ENCODE results near the gene NCOA7.
"Not testable (repeated sequence)": the region's sequence is repeated elsewhere in the genome, so short reads cannot be mapped to it uniquely, and the experiment has no call there.

NCOA7 gene

DNA sequence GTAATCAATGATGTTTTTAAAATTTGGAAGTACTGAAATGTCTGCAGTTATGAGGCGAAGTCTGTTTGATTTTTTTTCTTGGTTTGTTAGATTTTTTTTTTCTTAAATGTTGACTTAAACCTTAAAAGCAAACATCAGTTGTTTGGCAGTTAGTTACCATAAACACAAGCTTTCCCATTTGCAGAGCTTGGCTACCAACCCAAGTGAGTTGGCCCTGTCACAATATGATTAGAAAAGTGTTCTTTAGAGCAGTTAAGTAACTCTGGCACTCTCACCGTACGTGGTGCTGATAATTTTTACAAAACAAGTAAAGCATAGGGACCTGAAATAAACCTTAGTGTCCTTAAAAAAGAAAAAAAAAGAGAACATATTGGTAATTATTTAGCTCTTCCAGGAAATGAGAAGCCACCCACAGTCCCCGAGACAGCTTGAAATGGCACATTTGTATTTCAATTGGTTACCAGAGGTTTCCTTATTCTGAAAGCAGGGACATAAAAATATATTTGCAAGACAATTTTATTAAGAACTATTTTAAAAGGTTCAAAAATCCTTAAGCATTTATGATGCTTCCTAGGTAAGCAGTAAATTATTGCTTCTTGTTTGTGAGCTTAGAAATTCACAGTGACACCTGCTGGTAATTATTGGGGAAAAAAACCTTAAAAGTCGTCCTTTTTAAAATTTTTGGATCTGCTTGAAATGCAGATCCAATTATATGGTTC is 37.4 kb upstream of the NCOA7 start:
- no peak for DNase-seq (ENCODE audit: low read depth in 3 of 3)

DNA sequence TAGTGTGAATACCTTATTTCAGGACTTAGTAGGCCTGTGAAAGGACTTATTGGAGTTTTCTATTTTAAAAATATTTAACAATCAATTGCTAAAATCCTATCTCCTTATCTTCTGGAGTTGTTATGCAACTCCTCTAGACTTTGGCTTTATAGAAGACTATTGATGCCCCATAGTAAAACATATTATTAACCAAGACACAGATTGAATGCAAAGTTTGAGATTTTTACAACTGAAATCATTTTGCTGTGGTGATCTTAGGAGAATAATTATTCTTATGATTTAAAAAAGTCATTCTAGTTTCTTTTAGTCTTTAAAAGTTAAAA is 36.9 kb upstream of the NCOA7 start:
- no peak for DNase-seq (ENCODE audit: low read depth in 3 of 3)

DNA sequence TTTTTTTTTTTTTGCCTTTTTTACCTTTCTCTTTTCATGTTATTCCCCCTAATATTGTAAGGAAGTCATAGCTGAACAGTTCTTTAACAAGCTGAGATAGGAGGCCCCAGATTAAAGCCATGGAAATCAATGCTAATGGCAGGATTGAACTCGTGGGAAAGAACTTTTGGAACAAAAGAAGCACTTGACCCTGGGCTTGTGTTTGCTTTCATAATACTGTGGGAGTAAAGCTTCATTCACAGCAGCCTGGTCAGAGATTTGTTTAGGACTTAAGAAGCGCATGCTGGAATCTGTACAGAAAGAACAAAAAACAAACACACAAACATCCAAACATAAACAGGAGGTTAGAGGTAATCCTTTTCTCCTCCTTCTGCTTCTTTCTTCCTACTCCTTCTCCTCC is 36.2 kb upstream of the NCOA7 start:
- no peak for DNase-seq (ENCODE audit: low read depth in 3 of 3)

DNA sequence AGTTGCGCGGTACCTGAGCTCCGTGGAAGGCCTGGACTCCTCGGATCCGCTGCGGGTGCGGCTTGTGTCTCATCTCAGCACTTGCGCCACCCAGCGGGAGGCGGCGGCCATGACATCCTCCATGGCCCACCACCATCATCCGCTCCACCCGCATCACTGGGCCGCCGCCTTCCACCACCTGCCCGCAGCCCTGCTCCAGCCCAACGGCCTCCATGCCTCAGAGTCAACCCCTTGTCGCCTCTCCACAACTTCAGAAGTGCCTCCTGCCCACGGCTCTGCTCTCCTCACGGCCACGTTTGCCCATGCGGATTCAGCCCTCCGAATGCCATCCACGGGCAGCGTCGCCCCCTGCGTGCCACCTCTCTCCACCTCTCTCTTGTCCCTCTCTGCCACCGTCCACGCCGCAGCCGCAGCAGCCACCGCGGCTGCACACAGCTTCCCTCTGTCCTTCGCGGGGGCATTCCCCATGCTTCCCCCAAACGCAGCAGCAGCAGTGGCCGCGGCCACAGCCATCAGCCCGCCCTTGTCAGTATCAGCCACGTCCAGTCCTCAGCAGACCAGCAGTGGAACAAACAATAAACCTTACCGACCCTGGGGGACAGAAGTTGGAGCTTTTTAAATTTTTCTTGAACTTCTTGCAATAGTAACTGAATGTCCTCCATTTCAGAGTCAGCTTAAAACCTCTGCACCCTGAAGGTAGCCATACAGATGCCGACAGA is 31.4 kb upstream of the NCOA7 start:
- no peak for DNase-seq (ENCODE audit: low read depth in 3 of 3)

DNA sequence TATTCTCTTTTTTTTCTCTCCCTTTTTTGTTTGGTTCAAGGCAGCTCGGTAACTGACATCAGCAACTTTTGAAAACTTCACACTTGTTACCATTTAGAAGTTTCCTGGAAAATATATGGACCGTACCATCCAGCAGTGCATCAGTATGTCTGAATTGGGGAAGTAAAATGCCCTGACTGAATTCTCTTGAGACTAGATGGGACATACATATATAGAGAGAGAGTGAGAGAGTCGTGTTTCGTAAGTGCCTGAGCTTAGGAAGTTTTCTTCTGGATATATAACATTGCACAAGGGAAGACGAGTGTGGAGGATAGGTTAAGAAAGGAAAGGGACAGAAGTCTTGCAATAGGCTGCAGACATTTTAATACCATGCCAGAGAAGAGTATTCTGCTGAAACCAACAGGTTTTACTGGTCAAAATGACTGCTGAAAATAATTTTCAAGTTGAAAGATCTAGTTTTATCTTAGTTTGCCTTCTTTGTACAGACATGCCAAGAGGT is 30.8 kb upstream of the NCOA7 start:
- no peak for DNase-seq (ENCODE audit: low read depth in 3 of 3)

DNA sequence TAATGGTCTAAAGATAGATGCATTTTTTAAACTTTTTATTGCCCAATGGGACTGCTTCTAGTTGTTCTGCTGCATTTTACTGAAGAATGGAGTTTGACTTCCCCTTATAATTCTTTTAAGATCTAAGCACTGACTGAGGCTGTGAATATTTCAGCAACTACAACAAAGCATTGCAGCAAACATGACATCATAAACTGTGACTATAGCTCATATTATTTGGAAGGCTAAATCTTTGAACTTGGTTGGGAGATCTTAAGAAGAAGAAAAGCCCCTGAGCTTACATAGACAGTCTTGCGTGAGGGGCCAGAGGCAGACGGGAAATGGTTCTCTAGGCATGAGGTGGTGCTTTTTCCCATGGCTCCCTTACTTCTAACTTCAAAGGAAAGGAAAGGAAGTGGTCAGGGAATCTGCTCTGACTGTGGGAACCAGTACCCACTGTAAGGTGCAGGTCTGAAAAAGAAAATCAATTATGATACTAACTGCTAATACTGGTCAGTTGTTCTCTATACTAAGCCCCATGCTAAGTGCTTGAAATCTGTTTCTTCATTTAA is 26.6 kb upstream of the NCOA7 start:
- DNase-seq (ENCODE audit: low read depth in 3 of 3), result no peak

DNA sequence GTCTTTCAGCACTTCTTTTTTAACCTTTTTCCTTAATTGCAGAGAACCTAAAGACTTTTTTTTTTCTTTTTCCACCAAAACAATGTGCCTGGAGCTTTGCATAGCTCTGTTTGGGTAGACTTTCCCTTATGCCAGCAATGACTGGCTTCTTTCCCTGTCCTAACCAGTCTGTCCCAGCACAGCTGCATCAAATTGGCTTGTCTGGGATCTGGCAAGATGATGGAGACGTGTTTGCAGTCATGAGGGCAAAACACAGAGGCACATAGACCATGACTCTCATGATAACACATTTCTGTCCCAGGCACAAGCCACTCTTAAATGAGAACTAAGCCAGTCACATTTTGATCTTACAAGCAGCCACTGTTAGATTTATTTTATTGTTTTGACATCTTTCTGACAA is 24.8 kb upstream of the NCOA7 start:
- DNase-seq (ENCODE audit: low read depth in 3 of 3), result no peak

DNA sequence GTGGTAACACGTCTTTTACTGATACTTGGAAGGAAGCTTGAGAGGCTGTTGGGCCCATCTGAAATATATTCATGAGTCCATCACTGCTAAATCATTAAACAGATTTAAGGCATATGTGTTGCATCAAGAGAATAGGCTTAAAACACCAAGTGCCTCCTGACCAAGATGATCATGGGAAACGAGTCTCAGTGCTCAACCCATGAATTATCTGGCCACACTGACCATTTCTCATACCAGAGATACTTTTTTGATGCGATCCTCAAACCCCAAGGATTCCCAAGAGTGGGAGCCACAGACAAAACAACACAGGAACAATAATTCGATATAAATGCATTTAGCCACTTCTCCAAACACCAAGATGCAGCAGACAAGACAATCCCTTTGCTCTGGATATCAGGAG is 24.1 kb upstream of the NCOA7 start:
- DNase-seq (ENCODE audit: low read depth in 3 of 3), result no peak

DNA sequence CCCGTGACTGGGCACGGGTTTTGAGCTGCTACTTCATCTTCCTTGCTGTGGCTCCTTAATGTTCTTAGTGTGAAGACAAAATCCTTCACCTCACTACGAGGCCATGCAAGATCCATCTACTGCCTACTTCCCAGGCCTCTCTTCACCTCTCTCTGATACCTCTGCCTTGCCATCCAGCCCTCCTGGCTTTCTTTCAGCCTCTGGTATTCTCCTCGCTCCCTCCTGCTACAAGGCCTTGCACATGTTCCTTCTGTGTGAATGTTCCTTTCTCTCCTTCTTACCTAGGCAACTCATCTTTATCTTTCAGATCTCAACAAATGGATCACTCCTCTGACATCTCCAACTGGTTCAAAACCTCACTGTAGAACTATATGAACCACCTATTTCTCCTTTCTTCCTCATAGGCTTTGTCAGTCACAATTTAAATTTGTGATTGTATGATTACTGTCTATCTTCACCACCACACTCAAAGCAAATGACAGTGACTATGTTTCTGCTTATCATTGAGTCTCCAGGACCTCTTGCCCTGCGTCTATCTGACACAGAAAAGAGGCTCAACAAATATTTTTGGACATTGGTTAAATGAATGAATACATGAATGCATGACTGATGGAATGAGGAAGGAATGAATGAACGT is 21.5 kb upstream of the NCOA7 start:
- DNase-seq (ENCODE audit: low read depth in 3 of 3), result no peak

DNA sequence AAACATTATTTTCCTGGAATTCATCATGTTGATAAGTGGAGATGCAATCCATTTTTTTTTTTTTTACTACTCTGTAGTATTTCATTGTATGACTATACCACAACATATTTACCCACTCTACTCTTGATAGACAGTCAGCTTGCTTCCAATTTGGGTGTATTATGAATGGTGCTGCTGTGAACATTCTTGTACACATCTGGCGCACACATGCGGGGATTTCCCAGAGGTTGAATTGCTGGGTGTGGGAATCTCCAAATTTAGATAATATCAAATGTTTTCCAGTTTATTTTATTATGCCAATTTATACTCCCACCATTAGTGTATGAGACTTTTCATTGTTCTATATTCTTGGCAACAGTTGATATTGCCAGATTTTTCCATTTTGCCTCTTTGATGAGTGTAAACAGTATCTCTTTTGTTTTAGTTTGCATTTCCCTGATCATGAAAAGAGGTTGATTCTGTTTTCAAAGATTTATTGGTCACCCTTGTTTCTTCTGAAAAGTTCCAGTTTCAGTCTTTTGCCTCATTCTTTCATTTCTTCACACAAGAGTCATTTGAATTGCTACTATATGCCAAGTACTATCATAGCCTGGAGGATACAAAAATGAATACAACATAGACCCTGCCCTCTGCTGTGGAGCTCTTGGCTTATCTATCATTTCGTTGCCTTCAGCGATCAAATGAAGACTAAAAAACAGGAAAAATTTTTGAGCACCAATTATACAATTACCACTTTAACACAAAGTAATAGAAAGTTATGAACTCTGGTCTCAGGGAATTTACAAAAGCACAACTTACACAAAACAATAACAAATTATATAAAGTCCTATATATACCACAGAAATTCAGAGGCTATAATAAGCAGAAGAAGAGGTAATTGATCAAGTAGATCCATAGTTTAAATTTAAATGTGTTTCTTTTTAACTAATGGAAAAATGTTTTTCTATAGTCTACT is 17.1 kb upstream of the NCOA7 start:
- no peak for DNase-seq (ENCODE audit: low read depth in 3 of 3)

DNA sequence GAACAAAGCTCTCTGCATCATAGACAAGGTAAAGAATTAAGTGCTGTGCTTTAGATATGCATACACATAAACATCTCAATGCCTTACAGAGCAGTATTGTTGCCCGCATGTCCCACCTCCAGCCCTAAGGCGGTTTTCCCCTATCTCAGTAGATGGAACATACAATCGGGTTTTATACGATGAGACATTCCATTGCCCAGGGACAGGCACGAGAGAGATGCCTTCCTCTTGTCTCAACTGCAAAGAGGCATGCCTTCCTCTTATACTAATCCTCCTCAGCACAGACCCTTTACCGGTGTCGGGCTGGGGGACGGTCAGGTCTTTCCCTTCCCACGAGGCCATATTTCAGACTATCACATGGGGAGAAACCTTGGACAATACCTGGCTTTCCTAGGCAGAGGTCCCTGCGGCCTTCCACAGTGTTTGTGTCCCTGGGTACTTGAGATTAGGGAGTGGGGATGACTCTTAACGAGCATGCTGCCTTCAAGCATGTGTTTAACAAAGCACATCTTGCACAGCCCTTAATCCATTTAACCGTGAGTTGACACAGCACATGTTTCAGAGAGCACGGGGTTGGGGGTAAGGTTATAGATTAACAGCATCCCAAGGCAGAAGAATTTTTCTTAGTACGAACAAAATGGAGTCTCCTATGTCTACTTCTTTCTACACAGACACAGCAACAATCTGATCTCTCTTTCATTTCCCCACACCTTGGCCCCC is 14.5 kb upstream of the NCOA7 start:
- DNase-seq (ENCODE audit: low read depth in 3 of 3), result not testable (repeated sequence)

DNA sequence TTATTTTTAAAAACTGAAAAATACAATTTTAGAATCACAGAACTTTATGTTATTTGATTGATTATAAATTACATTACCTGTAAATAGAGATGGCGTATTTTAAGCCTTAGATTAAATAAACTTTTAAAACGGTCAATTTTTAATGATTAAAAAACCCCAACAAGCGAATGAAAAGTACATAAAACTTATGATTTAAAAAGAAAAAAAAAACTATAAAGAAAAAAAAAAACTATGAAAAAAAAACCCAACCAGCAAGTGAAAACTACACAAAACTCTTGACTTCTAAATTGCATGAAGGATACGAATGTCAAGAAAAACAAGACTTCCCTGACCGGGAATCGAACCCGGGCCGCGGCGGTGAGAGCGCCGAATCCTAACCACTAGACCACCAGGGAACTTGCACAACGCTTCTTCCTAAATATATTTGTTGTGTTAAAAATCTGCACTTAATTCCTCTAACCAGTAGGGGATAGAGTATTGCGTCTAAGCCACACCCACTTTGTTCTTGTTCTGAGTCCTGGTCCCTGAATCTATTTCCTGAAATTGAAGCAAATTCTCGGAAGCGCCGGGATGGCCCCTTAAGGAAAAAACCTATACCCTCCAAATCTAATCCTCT is 10.7 kb upstream of the NCOA7 start:
- DNase-seq (ENCODE audit: low read depth in 3 of 3), result peak; percentile 74 to 86 (median 77)

DNA sequence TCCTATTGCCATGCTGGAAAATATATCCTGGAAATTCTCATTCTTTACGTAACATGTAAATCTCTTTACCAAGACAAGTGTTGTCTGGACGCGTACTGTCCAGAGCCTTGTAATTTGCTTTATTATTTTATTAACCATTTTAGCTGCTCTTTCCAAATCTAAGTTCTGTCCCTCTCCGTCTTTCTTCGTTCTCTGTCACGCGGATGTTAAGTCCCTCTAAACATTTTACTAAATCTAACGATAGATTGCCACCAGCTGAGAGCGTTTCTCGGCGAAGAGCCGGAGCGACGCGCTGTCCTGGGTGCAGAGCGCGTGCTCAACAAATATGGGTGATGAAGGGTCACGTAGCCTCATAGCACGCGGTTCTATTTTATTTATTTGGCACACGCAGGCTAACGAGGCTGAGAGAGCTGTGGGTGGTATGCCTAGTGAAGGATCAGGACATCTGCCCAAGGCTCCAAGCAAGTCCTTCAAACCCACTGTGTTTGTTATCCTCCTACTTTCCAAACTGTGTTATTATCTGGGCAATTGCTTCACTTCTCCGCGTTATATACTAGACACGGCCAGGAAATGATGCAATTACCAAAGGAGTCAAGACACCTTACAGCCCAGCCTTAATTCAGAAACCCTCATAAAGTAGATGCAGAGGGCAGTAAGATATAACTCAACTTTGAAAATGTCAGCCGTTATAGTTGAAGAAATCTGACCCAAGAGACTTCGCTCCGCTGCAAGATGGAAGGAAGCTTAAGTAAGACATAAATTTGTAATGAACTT is 10.0 kb upstream of the NCOA7 start:
- DNase-seq (ENCODE audit: low read depth in 3 of 3), result peak; percentile 26 to 45 (median 36)

DNA sequence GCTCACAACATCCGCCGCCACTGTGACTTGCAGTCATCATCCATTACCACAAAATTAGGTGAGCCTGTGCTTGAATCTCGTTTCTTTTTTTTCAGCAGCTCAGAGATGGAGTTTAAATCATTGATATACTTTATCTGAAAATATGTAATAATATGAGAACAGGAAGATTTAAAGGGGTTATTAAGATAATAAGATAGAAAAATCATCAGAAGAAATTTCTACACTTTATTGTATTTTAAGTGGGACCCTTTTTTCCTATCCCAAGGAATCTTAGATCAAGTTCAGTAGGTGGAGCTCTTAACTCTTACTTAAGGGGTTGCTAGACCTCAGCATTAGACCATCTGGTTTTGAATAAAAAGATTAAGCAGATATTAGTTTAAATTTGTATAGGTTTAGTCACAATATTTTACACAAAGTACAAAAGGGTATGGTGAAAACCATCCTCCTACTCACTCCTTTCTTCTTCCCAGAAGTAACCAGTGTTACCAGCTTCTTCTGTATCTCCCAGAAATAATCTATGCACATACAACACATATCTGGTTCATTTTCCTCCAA is 9.4 kb upstream of the NCOA7 start:
- no peak for DNase-seq (ENCODE audit: low read depth in 3 of 3)

DNA sequence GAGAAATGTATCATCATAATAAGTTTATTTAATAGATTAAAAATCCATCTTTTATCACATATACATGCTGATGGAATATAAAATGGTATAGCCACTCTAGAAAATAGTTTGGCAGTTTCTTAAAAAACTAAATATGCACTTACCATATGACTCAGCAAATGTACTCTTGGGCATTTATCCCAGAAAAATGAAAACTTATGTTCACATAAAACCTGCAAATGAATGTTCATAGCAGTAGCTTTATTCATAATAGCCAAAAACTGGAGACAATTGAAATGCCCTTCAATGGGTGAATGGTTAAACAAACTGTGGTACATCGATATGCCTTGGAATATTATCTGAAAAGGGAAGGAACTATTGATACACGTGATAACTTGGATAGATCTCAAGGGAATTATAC is 6.4 kb upstream of the NCOA7 start:
- no peak for DNase-seq (ENCODE audit: low read depth in 3 of 3)

DNA sequence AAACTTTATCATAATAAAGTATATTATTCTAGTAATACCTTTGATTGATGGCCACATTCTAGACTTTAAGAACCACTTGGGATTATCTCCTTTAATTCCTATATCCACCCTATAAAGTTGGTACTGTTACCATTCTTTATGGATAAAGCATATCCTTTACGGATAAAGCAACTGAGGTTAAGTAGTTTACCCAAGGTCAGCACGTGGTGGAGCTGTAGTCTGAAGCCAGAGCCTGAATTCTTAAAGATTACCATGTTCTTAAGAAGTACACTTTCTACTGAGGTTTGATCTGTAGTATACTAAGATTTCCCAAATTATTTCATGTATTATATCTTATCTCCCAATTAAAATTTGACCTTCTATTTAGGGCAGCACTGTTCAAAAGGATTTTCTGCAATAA is 3.0 kb upstream of the NCOA7 start:
- no peak for DNase-seq (ENCODE audit: low read depth in 3 of 3)

DNA sequence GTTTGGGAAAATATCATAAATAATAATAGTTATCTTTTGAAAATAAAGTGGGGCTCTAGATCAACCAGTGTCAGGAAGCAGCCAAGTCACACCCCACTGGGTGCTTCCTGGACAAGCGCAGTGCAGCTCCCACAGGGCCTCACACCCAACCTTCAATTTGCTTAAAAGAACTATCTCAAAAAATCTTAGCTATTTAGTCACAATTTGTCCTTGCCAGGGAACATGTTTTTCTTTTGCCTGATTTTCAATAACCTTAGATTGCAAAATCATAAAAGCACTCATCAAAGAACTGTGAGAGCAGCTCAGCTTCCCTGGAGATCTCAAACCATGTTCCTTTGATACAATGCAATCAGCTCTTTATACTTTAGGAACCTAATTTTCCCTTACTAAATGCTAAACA is 1.6 kb upstream of the NCOA7 start:
- DNase-seq (ENCODE audit: low read depth in 3 of 3), result no peak

DNA sequence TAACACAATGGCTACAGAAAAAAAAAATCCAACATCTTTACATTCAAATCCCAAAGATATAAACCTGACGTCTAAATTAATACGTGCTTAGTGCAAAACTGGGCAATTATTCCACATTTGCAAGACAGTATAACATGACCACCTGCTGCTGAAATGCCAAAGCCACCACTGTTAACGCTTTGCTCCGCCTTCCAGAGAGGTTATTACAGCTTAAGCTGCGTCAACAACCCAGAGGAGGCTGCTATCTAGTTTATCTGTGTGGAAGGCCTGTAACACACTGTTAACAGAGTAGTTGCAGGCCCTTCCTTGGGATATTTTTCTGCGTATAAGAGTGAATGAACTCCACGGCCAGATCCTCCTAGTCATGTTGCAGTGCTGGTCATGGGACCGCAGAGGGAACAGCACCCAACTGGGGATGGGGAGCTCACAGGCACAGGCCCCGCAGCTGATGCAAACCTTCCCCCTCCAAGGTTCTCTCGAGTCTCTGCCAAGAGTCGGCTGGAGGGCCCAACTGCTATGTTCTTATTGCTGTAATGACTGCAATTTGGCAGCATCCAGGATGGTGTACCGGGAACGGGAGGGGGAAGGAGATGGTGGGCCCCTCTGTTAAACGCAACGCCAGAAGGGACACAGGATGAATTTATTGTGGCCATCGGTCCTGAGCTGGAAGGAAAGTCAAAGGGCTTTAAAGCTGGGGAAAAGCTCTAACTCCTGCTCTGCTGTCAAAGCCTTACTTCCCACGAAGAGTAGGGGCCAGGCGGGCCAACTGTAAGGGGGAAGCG is 993 bp upstream of the NCOA7 start:
- peak in 1 of 3 experiments; percentile 22 for DNase-seq (ENCODE audit: low read depth in 3 of 3)

All from stimulated activated CD4-positive, alpha-beta T cell treated with anti-CD3 and anti-CD28 coated beads, TNF-alpha, amount 100 ng/mL, for 4 hours (primary cell).